GM23248 (cell line): ENCODE measurements around the gene TBC1D2.

Source experiments
- EZH2 ChIP-seq: fragments of 200-600 bp; sonication (generic); IDR thresholded peaks from 2 replicates; pipeline ENCODE4 v1.6.1; 2018; ENCODE audit warnings: antibody characterized with exemption, mild to moderate bottlenecking; ENCODE audit not compliant: insufficient read depth, poor library complexity, severe bottlenecking
- EZH2phosphoT487 ChIP-seq: fragments of 200-600 bp; sonication (generic); IDR thresholded peaks from 2 replicates; pipeline ENCODE4 v1.6.1; 2018; ENCODE audit warnings: antibody characterized with exemption, moderate library complexity, mild to moderate bottlenecking, low read depth; ENCODE audit not compliant: insufficient read depth

DNA sequence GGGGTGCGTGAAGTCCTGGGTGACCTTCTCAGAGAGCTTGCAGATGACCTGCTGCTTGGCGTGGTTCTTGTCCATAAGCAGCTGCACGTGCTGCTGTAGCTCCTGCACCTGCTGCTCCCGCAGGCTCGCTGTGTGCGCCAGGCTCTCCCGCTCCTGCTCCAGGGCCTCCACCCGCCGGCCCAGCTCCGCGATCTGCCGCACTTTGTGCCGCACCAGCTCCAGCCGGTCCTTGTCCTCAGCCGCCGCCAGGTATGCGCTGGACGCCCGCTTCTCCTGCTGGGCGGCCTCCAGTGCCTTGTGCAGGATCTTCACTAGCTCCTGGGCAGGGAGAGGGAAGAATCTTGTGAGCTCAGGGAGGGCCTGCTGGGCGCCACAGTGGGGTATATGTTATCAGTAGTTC is 34.5 kb downstream of the TBC1D2 start:
- no peak for TF ChIP-seq EZH2
- TF ChIP-seq EZH2phosphoT487: no peak
